Smooth muscle cell (in vitro differentiated cells): ENCODE data around the gene ERI3. TPM values are rescaled to one million over a fixed set of nuclear protein-coding genes. Genes with fewer than 3 reads are reported as not detected.

ENCODE experiments used
- DNase-seq: peaks from one replicate; lab custom pipeline; 2025; ENCODE audit not compliant: unreplicated experiment; lab: John Stamatoyannopoulos, UW
- H2AFZ ChIP-seq: fragments of 200-600 bp; sonication (generic); 2 replicates; pipeline ENCODE4 v1.6.0; 2016; ENCODE audit warnings: antibody characterized with exemption, low read depth, mild to moderate bottlenecking
- H3F3A ChIP-seq: fragments of 200-600 bp; sonication (generic); 2 replicates; pipeline ENCODE4 v1.6.0; 2017; ENCODE audit warnings: antibody characterized with exemption, low read depth
- H3K27ac ChIP-seq: fragments of 200-600 bp; sonication (generic); 2 replicates; pipeline ENCODE4 v1.5.1; 2016; ENCODE audit warnings: low read depth, mild to moderate bottlenecking
- H3K27me3 ChIP-seq: fragments of 200-600 bp; sonication (generic); 2 replicates; pipeline ENCODE4 v1.6.1; 2016; ENCODE audit warnings: low read depth, mild to moderate bottlenecking
- H3K36me3 ChIP-seq: fragments of 200-600 bp; sonication (generic); 2 replicates; pipeline ENCODE4 v1.5.1; 2016; ENCODE audit warnings: low read depth
- H3K4me1 ChIP-seq: fragments of 200-600 bp; sonication (generic); 2 replicates; pipeline ENCODE4 v1.5.1; 2016; ENCODE audit warnings: low read depth
- H3K4me2 ChIP-seq: fragments of 200-600 bp; sonication (generic); 2 replicates; pipeline ENCODE4 v1.6.0; 2016; ENCODE audit warnings: mild to moderate bottlenecking
- H3K4me3 ChIP-seq: fragments of 200-600 bp; sonication (generic); 2 replicates; pipeline ENCODE4 v1.5.1; 2016; ENCODE audit warnings: mild to moderate bottlenecking
- H3K79me2 ChIP-seq: fragments of 200-600 bp; sonication (generic); 2 replicates; pipeline ENCODE4 v1.6.0; 2016; ENCODE audit warnings: low read depth, mild to moderate bottlenecking
- H3K9ac ChIP-seq: fragments of 200-600 bp; sonication (generic); 2 replicates; pipeline ENCODE4 v1.6.0; 2016; ENCODE audit warnings: low read depth
- H3K9me3 ChIP-seq: fragments of 200-600 bp; sonication (generic); replicated peaks from 2 replicates; pipeline ENCODE4 v1.5.1; 2016; ENCODE audit warnings: low read depth
- H4K20me1 ChIP-seq: fragments of 200-600 bp; sonication (generic); 2 replicates; pipeline ENCODE4 v1.6.0; 2016; ENCODE audit warnings: low read depth
- CTCF ChIP-seq: fragments of 200-600 bp; sonication (generic); IDR thresholded peaks from 2 replicates; pipeline ENCODE4 v1.5.1; 2017; ENCODE audit warnings: borderline replicate concordance, mild to moderate bottlenecking, antibody characterized with exemption; ENCODE audit not compliant: insufficient read depth, poor library complexity, severe bottlenecking
- WGBS: methylation state at CpG from one replicate; pipeline ENCODE4 v1.1.7; 2016; ENCODE audit warnings: low lambda C conversion rate; 5-methylcytosine and 5-hydroxymethylcytosine counted together
- polyA plus RNA-seq: library from polyadenylated mRNA; unstranded; fragments of >200 nt; fragmentation: Nextera tagmentation; extraction: Ambion mirVana; gene quantifications from 2 replicates; pipeline ENCODE4 v1.2.1, GENCODE V29; 2016
- total RNA-seq: library from RNA; depleted of rRNA; stranded (reverse); fragments of >200 nt; gene quantifications from 2 replicates; pipeline ENCODE4 v1.2.3, GENCODE V29; 2014

Gene ERI3
- total and polyA plus RNA-seq, 2 experiments from 2014 or later, result 91.2 to 112 TPM

GRCh38 chr1:44238660-44239059 lies 116.4 kb downstream of the ERI3 start:
- peaks cover 14% of the 10 kb centered on the region for H3F3A ChIP-seq
- peaks cover 24% of the 10 kb centered on the region for H3K4me1 ChIP-seq
- 49% methylated on average over 4 of the region's 4 CpGs for WGBS
- peak overlapping the region; percentile 70 for H3K27ac ChIP-seq
- TF ChIP-seq CTCF, result no peak
- H3K36me3 ChIP-seq, result no peaks in the 10 kb centered on the region
- no peaks in the 10 kb centered on the region for H3K9me3 ChIP-seq
- peaks cover 23% of the 10 kb centered on the region for H4K20me1 ChIP-seq
- no peaks in the 10 kb centered on the region for H3K27me3 ChIP-seq
- H3K79me2 ChIP-seq, result no peaks in the 10 kb centered on the region
- H3K4me2 ChIP-seq, result peak overlapping the region; percentile 23
- DNase-seq, result no peak
- no peak overlapping the region for H3K9ac ChIP-seq
- H3K4me3 ChIP-seq, result no peak overlapping the region
- no peak overlapping the region for H2AFZ ChIP-seq

GRCh38 chr1:44237721-44238457 lies 117.2 kb downstream of the ERI3 start:
- Histone ChIP-seq H3K4me1 (peaks cover 24% of the 10 kb centered on the region), H3K36me3 (no peaks in the 10 kb centered on the region), H3K4me2 (peak overlapping the region; percentile 70), H2AFZ (no peak overlapping the region), H4K20me1 (peaks cover 16% of the 10 kb centered on the region), H3K79me2 (no peaks in the 10 kb centered on the region), H3K9me3 (no peaks in the 10 kb centered on the region), H3K27ac (peak overlapping the region; percentile 70), H3K4me3 (no peak overlapping the region), H3K27me3 (no peaks in the 10 kb centered on the region), H3F3A (peaks cover 14% of the 10 kb centered on the region), H3K9ac (no peak overlapping the region)
- 29% methylated on average over 33 of the region's 33 CpGs for WGBS
- peak; percentile 71 for DNase-seq
- TF ChIP-seq CTCF, result peak; percentile 60

- Histone ChIP-seq H2AFZ (no peak overlapping the region), H3K79me2 (no peaks in the 10 kb centered on the region), H3K27me3 (no peaks in the 10 kb centered on the region), H3K36me3 (no peaks in the 10 kb centered on the region), H3K4me3 (no peak overlapping the region), H3K4me1 (peaks cover 24% of the 10 kb centered on the region), H3F3A (peaks cover 14% of the 10 kb centered on the region), H3K4me2 (no peak overlapping the region), H3K9me3 (no peaks in the 10 kb centered on the region), H4K20me1 (peaks cover 16% of the 10 kb centered on the region), H3K9ac (no peak overlapping the region), H3K27ac (no peak overlapping the region)
- 92% methylated on average over 8 of the region's 8 CpGs for WGBS
- no peak for DNase-seq
- TF ChIP-seq CTCF, result no peak
Observed at GRCh38 chr1:44236490-44237272, 118.4 kb downstream of the ERI3 start.
